UCSD-AML1 (cell line): ENCODE data around the gene SLC9A6.
"Not testable (repeated sequence)": the region's sequence is repeated elsewhere in the genome, so short reads cannot be mapped to it uniquely, and the experiment has no call there.

Experiments used
- DNase-seq: peaks from one replicate; lab custom pipeline; 2025; ENCODE audit not compliant: unreplicated experiment; lab: John Stamatoyannopoulos, UW

SLC9A6 gene

GRCh38 chrX:136061696-136062095, 76.5 kb downstream of the SLC9A6 start:
- DNase-seq, result no peak

GRCh38 chrX:136063340-136064079, 78.3 kb downstream of the SLC9A6 start:
- no peak for DNase-seq

GRCh38 chrX:136064661-136065043, 79.4 kb downstream of the SLC9A6 start:
- no peak for DNase-seq

- no peak for DNase-seq
Observed at GRCh38 chrX:136065044-136065671, 79.9 kb downstream of the SLC9A6 start.

- no peak for DNase-seq
Observed at GRCh38 chrX:136067097-136067496, 81.9 kb downstream of the SLC9A6 start.

GRCh38 chrX:136067966-136068365, 82.7 kb downstream of the SLC9A6 start:
- no peak for DNase-seq

GRCh38 chrX:136076942-136077341, 91.7 kb downstream of the SLC9A6 start:
- no peak for DNase-seq

GRCh38 chrX:136080766-136081165, 95.5 kb downstream of the SLC9A6 start:
- DNase-seq, result no peak

- DNase-seq, result no peak
Observed at GRCh38 chrX:136086521-136086920, 101.3 kb downstream of the SLC9A6 start.

- DNase-seq, result not testable (repeated sequence)
Observed at GRCh38 chrX:136091898-136092297, 106.7 kb downstream of the SLC9A6 start.

GRCh38 chrX:136094962-136095361, 109.7 kb downstream of the SLC9A6 start:
- DNase-seq, result no peak
